Glutamatergic neuron (in vitro differentiated cells): Measurements from ENCODE around the gene SIX5. TPM values are rescaled to one million over a fixed set of nuclear protein-coding genes. Genes with fewer than 3 reads are reported as not detected.

Experiments used
- DNase-seq: peaks from one replicate; pipeline ENCODE4 v3.0.0; 2022
- H3K27ac Mint-ChIP-seq: one replicate; pipeline ENCODE4 v1.8.0; 2020; ENCODE audit warnings: mild to moderate bottlenecking, mixed read lengths, inconsistent platforms; ENCODE audit not compliant: unreplicated experiment
- H3K27me3 Mint-ChIP-seq: one replicate; pipeline ENCODE4 v1.8.0; 2020; ENCODE audit warnings: mild to moderate bottlenecking, moderate library complexity, mixed read lengths, inconsistent platforms; ENCODE audit not compliant: unreplicated experiment
- H3K36me3 Mint-ChIP-seq: one replicate; pipeline ENCODE4 v1.8.0; 2020; ENCODE audit warnings: mild to moderate bottlenecking, mixed read lengths, inconsistent platforms; ENCODE audit not compliant: unreplicated experiment
- H3K4me1 Mint-ChIP-seq: one replicate; pipeline ENCODE4 v1.8.0; 2020; ENCODE audit warnings: mild to moderate bottlenecking, low read depth, mixed read lengths, inconsistent platforms; ENCODE audit not compliant: unreplicated experiment
- H3K4me3 Mint-ChIP-seq: one replicate; pipeline ENCODE4 v1.8.0; 2020; ENCODE audit warnings: mild to moderate bottlenecking, mixed read lengths, inconsistent platforms; ENCODE audit not compliant: unreplicated experiment
- H3K9me3 Mint-ChIP-seq: one replicate; pipeline ENCODE4 v1.8.0; 2020; ENCODE audit warnings: mild to moderate bottlenecking, moderate library complexity, mixed read lengths, inconsistent platforms; ENCODE audit not compliant: unreplicated experiment
- CTCF ChIP-seq: fragments of 200-600 bp; sonication (generic); IDR thresholded peaks from one replicate; pipeline ENCODE4 v1.5.0; 2021; ENCODE audit not compliant: partially characterized antibody, unreplicated experiment
- total RNA-seq: library from RNA; stranded (reverse); fragmentation: NEBNext Ultra II Directional; extraction: Animal tissue kit (Norgen Biotek cat#: 25700); gene quantifications from one replicate; pipeline ENCODE4 v1.2.1, GENCODE V29; 2021; ENCODE audit not compliant: unreplicated experiment

SIX5 gene
- total RNA-seq, 1 donor from 2014 or later, result 2.0 TPM

- peak overlapping the region; percentile 96 for H3K27ac Mint-ChIP-seq
- TF ChIP-seq CTCF, result peak; percentile 100
- peaks cover 2% of the 10 kb centered on the region for H3K4me1 Mint-ChIP-seq
- DNase-seq, result peak; percentile 96
- H3K27me3 Mint-ChIP-seq, result peaks cover 25% of the 10 kb centered on the region
- H3K4me3 Mint-ChIP-seq, result peak overlapping the region; percentile 90
- H3K36me3 Mint-ChIP-seq, result no peaks in the 10 kb centered on the region
- peaks cover 18% of the 10 kb centered on the region for H3K9me3 Mint-ChIP-seq
These were observed 1.4 kb upstream of the SIX5 start for GRCh38 chr19:45770192-45771101.

GRCh38 chr19:45769821-45770191 is 754 bp upstream of the SIX5 start:
- Mint-ChIP-seq H3K9me3 (peaks cover 18% of the 10 kb centered on the region), H3K4me1 (peaks cover 4% of the 10 kb centered on the region), H3K27me3 (peaks cover 25% of the 10 kb centered on the region), H3K36me3 (no peaks in the 10 kb centered on the region), H3K4me3 (peak overlapping the region; percentile 90), H3K27ac (peak overlapping the region; percentile 96)
- DNase-seq, result peak; percentile 42
- no peak for TF ChIP-seq CTCF

- H3K4me1 Mint-ChIP-seq, result peaks cover 5% of the 10 kb centered on the region
- no peak for TF ChIP-seq CTCF
- H3K27ac Mint-ChIP-seq, result no peak overlapping the region
- peaks cover 18% of the 10 kb centered on the region for H3K9me3 Mint-ChIP-seq
- H3K27me3 Mint-ChIP-seq, result peaks cover 25% of the 10 kb centered on the region
- no peaks in the 10 kb centered on the region for H3K36me3 Mint-ChIP-seq
- H3K4me3 Mint-ChIP-seq, result peak overlapping the region; percentile 79
- no peak for DNase-seq
These were observed 433 bp downstream of the SIX5 start for GRCh38 chr19:45768655-45768983.

- no peak for TF ChIP-seq CTCF
- Mint-ChIP-seq H3K27ac (no peak overlapping the region), H3K36me3 (no peaks in the 10 kb centered on the region), H3K4me1 (peaks cover 5% of the 10 kb centered on the region), H3K4me3 (peak overlapping the region; percentile 77), H3K9me3 (peaks cover 18% of the 10 kb centered on the region), H3K27me3 (peaks cover 21% of the 10 kb centered on the region)
- DNase-seq, result peak; percentile 63
These were observed 984 bp downstream of the SIX5 start for GRCh38 chr19:45767881-45768654.

- H3K27ac Mint-ChIP-seq, result no peak overlapping the region
- no peak for TF ChIP-seq CTCF
- H3K9me3 Mint-ChIP-seq, result peaks cover 16% of the 10 kb centered on the region
- H3K4me1 Mint-ChIP-seq, result peaks cover 5% of the 10 kb centered on the region
- peak overlapping the region; percentile 65 for H3K4me3 Mint-ChIP-seq
- H3K27me3 Mint-ChIP-seq, result peaks cover 19% of the 10 kb centered on the region
- peak; percentile 46 for DNase-seq
- H3K36me3 Mint-ChIP-seq, result no peaks in the 10 kb centered on the region
These were observed 1.6 kb downstream of the SIX5 start for GRCh38 chr19:45767410-45767880.
